Tibial artery (tissue), 4 donors: ENCODE data around the gene PDLIM3.

ENCODE experiments used
- DNase-seq, 2 donors: peaks; one replicate each; pipeline ENCODE4 v3.0.0-alpha.2; 2019
- H3K27ac ChIP-seq, 2 donors: fragments of 200-600 bp; sonication (generic) in 1 of 2; 1 replicate in 1 of 2; 2 replicates in 1 of 2; pipeline ENCODE4 v1.5.1; 2018 to 2019; ENCODE audit warnings: mild to moderate bottlenecking in 1 of 2
- H3K27me3 ChIP-seq, 2 donors: fragments of 200-600 bp; sonication (generic) in 1 of 2; one replicate each; pipeline versions ENCODE4 v1.5.1 to v1.6.0; 2016 to 2019
- H3K36me3 ChIP-seq, 3 donors: fragments of 200-600 bp; sonication (generic) in 2 of 3; one replicate each; pipeline ENCODE4 v1.5.1; 2016 to 2019; ENCODE audit warnings: mild to moderate bottlenecking in 2 of 3
- H3K4me1 ChIP-seq, 4 donors: fragments of 200-600 bp; sonication (generic) in 2 of 4; 1 replicate in 3 of 4; 2 replicates in 1 of 4; pipeline ENCODE4 v1.5.1; 2016 to 2019
- H3K4me3 ChIP-seq, 2 donors: fragments of 200-600 bp; sonication (generic) in 1 of 2; 1 replicate in 1 of 2; 2 replicates in 1 of 2; pipeline ENCODE4 v1.5.1; 2018 to 2019; ENCODE audit warnings: mild to moderate bottlenecking in 2 of 2
- H3K9me3 ChIP-seq, 3 donors: fragments of 200-600 bp; sonication (generic) in 1 of 3; one replicate each; pipeline ENCODE4 v1.5.1; 2016 to 2019
- intact Hi-C: fragments of 100-400 bp; cut with DNase I; formaldehyde crosslinking; loops from one replicate; pipeline ENCODE4 v1.15.0; 2023; ENCODE audit warnings: low total_unique reads
- TF ChIP-seq, protein P1 (sequence below), 2 experiments: fragments of 200-600 bp in 1 of 2; fragments of 450-650 bp in 1 of 2; IDR thresholded peaks; one replicate each; pipeline ENCODE4 v1.5.1; 2017 to 2019; ENCODE audit warnings: antibody characterized with exemption in 2 of 2, mild to moderate bottlenecking in 1 of 2, moderate library complexity in 1 of 2

PDLIM3 gene

DNA sequence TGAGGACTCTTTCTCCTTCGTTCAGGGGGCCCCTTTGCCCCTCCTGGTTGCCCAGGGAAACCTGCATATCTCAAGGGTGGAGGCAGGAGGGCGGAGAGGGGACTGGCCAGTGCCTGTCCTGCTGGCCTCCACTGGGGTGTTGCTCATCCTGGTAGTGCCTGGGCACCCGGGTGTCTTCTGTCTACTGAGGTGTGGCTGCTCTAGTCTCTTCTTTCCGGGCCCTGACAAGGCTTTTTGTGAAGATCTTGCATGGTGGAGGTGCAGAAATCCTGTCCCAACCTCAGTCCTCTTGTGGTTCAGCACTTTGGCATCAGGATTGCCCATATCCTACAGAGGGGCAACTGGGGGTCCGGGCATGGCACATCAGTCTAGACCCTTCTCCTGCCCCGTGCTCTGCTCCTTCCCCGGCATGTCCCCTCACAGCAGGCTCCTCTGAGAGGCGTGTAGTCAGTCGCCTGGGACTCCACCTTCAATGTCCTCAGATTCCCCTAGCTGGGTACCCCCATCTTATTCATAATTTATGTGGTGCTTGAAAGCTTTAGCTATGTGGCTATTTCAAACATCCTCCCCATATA is 65.6 kb downstream of the PDLIM3 start:
- H3K27me3 ChIP-seq, result no peaks in the 10 kb centered on the region
- no peaks in the 10 kb centered on the region for H3K9me3 ChIP-seq
- no peak overlapping the region for H3K4me3 ChIP-seq
- DNase-seq, result no peak
- TF ChIP-seq, protein P1, sequence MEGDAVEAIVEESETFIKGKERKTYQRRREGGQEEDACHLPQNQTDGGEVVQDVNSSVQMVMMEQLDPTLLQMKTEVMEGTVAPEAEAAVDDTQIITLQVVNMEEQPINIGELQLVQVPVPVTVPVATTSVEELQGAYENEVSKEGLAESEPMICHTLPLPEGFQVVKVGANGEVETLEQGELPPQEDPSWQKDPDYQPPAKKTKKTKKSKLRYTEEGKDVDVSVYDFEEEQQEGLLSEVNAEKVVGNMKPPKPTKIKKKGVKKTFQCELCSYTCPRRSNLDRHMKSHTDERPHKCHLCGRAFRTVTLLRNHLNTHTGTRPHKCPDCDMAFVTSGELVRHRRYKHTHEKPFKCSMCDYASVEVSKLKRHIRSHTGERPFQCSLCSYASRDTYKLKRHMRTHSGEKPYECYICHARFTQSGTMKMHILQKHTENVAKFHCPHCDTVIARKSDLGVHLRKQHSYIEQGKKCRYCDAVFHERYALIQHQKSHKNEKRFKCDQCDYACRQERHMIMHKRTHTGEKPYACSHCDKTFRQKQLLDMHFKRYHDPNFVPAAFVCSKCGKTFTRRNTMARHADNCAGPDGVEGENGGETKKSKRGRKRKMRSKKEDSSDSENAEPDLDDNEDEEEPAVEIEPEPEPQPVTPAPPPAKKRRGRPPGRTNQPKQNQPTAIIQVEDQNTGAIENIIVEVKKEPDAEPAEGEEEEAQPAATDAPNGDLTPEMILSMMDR (IDR thresholded peaks at IDR 0.05), result no peak
- peaks cover 0 to 31% (median 2%) of the 10 kb centered on the region in 4 donors for H3K4me1 ChIP-seq
- H3K36me3 ChIP-seq, result no peaks in the 10 kb centered on the region
- peak overlapping the region in 1 of 2 donors; percentile 80 for H3K27ac ChIP-seq
- intact Hi-C loops, result loop anchor here (5.0 to 10.0 kb wide), 3 partner anchors 55 to 265 kb away; partner anchors contain the start of genes CFAP97 and SNX25

DNA sequence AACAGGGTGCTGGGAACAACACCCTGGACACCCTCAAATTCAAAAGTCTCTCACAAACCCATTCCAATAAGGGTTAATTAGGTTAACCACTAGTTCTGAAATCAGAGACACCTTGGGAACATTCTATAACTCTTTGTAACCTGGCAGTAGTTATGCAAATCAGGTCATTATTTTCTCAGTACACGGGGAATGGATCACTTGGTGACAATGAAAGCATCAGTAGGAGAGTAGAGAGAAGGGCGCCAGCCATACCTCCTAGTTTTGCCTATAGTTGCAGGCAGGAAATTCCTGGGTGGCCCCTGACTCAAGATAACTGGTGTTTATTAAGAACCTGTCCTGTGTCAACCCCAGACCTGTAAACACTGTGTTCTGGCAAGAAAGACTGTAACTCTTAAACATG is 66.3 kb downstream of the PDLIM3 start:
- intact Hi-C loops, result loop anchor here (10.0 kb wide), 1 partner anchor 264 kb away; the partner anchor contains the start of genes CFAP97 and SNX25
- Histone ChIP-seq H3K4me3 (no peak overlapping the region), H3K27me3 (no peaks in the 10 kb centered on the region), H3K9me3 (no peaks in the 10 kb centered on the region), H3K4me1 (peaks cover 0 to 31% (median 2%) of the 10 kb centered on the region in 4 donors), H3K36me3 (no peaks in the 10 kb centered on the region), H3K27ac (no peak overlapping the region)
- no peak for DNase-seq
- TF ChIP-seq, protein P1 (IDR thresholded peaks at IDR 0.05), result no peak

DNA sequence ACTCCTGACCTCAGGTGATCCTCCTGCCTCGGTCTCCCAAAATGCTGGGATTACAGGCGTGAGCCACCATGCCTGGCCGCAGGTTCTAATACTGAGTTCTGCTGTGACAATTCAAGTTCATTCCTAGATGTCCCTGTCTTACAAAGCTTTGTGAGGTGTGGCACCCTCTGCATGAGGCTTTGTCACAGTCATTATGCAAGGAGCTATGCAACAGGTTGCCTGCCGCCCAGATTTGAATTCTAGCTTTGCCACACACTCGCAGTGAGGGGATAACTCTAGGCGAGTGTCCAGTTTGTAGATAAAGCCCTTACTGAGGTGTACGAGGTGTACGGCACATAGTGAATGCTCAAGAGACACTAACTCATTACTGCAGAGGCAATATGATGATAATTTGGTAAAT is 67.3 kb downstream of the PDLIM3 start:
- no peak for DNase-seq
- H3K4me1 ChIP-seq, result peaks cover 0 to 31% (median 2%) of the 10 kb centered on the region in 4 donors
- H3K4me3 ChIP-seq, result no peak overlapping the region
- intact Hi-C loops, result loop anchor here (10.0 kb wide), 1 partner anchor 263 kb away; the partner anchor contains the start of genes CFAP97 and SNX25
- no peaks in the 10 kb centered on the region for H3K36me3 ChIP-seq
- H3K9me3 ChIP-seq, result no peaks in the 10 kb centered on the region
- TF ChIP-seq, protein P1 (IDR thresholded peaks at IDR 0.05), result no peak
- no peaks in the 10 kb centered on the region for H3K27me3 ChIP-seq
- H3K27ac ChIP-seq, result no peak overlapping the region

DNA sequence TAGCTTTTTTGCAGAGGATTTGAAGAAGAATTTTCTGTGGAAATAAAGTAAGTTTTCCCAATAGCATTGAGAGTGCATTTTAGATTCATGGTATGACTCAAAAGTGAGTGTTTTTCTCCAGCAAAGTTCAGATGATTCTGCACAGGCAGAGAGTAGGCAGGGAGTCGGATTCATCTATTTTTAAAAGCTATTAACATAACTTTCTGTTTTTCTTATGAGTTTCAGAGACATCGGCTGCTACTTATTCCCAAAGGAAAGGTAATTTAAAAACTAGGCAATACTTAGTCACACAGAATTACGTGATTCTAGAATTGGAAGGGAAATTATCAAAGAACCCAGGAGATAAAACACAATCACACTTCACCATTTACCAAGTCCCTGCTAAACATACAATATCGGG is 68.2 kb downstream of the PDLIM3 start:
- Histone ChIP-seq H3K4me3 (no peak overlapping the region), H3K9me3 (no peaks in the 10 kb centered on the region), H3K4me1 (peaks cover 0 to 26% (median under 1%) of the 10 kb centered on the region in 4 donors), H3K36me3 (no peaks in the 10 kb centered on the region), H3K27me3 (no peaks in the 10 kb centered on the region), H3K27ac (peak overlapping the region in 1 of 2 donors; percentile 36)
- intact Hi-C loops, result loop anchor here (10.0 kb wide), 1 partner anchor 262 kb away; the partner anchor contains the start of genes CFAP97 and SNX25
- DNase-seq, result no peak
- TF ChIP-seq, protein P1 (IDR thresholded peaks at IDR 0.05), result no peak

DNA sequence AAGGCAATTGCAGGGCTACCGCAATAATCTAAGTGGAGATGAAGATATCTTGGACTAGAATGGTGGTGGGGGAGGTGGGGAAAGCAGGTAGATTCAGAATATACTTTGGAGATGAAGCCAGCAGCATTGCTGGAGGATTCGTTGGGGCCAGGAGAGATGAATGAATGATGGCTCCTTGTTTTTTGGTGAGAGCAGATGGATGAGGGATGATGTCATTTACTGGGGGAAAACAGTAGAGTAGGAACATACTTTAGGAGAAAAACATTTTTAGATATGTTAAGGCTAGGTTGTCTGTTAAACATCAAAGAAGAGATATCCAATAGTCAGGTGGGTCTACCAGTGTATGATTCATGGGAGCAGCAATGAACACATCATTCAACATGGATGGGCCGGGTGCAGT is 69.6 kb downstream of the PDLIM3 start:
- H3K27ac ChIP-seq, result no peak overlapping the region
- no peak for DNase-seq
- H3K4me3 ChIP-seq, result no peak overlapping the region
- H3K9me3 ChIP-seq, result no peaks in the 10 kb centered on the region
- peaks cover 0 to 25% (median 0%) of the 10 kb centered on the region in 4 donors for H3K4me1 ChIP-seq
- H3K27me3 ChIP-seq, result no peaks in the 10 kb centered on the region
- intact Hi-C loops, result loop anchor here (10.0 kb wide), 1 partner anchor 261 kb away; the partner anchor contains the start of genes CFAP97 and SNX25
- no peaks in the 10 kb centered on the region for H3K36me3 ChIP-seq
- TF ChIP-seq, protein P1 (IDR thresholded peaks at IDR 0.05), result no peak
